ENCODE results near the gene ARMH1. TPM values are rescaled to one million over a fixed set of nuclear protein-coding genes. Genes with fewer than 3 reads are reported as not detected.

Gene ARMH1
- total RNA-seq, 1 donor from 2014 or later: 0.52 TPM

DNA sequence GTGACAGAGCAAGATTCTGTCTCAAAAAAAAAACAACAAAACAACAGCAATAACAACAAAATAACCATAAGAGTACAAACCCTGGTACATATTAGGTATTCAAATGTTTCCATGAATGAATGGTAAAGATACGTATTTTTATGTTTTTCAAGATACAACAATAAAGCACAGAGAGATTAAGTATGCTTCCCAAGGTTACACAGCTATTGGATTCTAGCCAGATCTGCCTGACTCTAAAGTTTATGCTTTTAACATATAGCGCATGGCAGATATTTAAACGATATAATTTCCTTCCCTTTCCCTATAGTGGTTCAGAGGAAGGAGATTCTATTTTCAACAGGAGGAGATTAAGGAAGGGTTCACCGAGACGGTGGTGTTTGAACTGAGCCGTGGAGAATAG, 31.0 kb downstream of the ARMH1 start:
- Histone ChIP-seq H3K9ac (ENCODE audit: low read depth in 1 of 3, low read length in 3 of 3) (no peak overlapping the region), H3K27ac (ENCODE audit: low read depth, low read length) (no peak overlapping the region), H3K27me3 (ENCODE audit: control insufficient read depth in 3 of 3, insufficient read depth in 3 of 3, low read length in 3 of 3) (no peaks in the 10 kb centered on the region), H3K9me3 (ENCODE audit: control insufficient read depth in 3 of 3, low read length in 3 of 3) (no peaks in the 10 kb centered on the region), H3K4me1 (ENCODE audit: control insufficient read depth in 3 of 3, insufficient read depth in 3 of 3, low read length in 3 of 3) (peaks cover 0 to 4% (median 0%) of the 10 kb centered on the region in 3 donors), H3K4me3 (ENCODE audit: low read length in 3 of 3) (no peak overlapping the region), H3K36me3 (ENCODE audit: control insufficient read depth in 3 of 3, insufficient read depth in 3 of 3, low read length in 3 of 3) (no peaks in the 10 kb centered on the region)

DNA sequence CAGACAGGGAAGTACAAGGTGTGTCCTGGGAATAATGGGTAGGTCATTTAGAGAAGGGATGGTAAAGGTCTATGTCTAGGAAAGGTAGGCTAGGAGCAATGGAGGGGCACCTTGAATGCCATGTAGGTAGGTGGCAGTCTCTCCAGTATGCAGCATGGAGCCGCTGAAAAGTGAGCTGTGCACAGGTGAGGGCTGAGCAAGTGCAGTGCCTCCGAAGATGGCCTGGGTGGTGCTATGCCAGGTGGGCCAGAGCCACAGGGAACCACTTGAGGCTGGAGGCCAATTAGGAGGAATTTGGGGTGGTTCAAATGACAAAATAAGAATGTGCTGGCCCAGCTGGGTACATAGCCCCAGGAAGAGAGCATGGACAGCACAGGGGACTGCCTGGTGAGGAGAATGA, 31.4 kb downstream of the ARMH1 start:
- no peaks in the 10 kb centered on the region for H3K9me3 ChIP-seq (ENCODE audit: control insufficient read depth in 3 of 3, low read length in 3 of 3)
- H3K27ac ChIP-seq (ENCODE audit: low read depth, low read length): no peak overlapping the region
- no peak overlapping the region for H3K9ac ChIP-seq (ENCODE audit: low read depth in 1 of 3, low read length in 3 of 3)
- no peaks in the 10 kb centered on the region for H3K36me3 ChIP-seq (ENCODE audit: control insufficient read depth in 3 of 3, insufficient read depth in 3 of 3, low read length in 3 of 3)
- H3K27me3 ChIP-seq (ENCODE audit: control insufficient read depth in 3 of 3, insufficient read depth in 3 of 3, low read length in 3 of 3): no peaks in the 10 kb centered on the region
- peaks cover 0 to 4% (median 0%) of the 10 kb centered on the region in 3 donors for H3K4me1 ChIP-seq (ENCODE audit: control insufficient read depth in 3 of 3, insufficient read depth in 3 of 3, low read length in 3 of 3)
- no peak overlapping the region for H3K4me3 ChIP-seq (ENCODE audit: low read length in 3 of 3)

DNA sequence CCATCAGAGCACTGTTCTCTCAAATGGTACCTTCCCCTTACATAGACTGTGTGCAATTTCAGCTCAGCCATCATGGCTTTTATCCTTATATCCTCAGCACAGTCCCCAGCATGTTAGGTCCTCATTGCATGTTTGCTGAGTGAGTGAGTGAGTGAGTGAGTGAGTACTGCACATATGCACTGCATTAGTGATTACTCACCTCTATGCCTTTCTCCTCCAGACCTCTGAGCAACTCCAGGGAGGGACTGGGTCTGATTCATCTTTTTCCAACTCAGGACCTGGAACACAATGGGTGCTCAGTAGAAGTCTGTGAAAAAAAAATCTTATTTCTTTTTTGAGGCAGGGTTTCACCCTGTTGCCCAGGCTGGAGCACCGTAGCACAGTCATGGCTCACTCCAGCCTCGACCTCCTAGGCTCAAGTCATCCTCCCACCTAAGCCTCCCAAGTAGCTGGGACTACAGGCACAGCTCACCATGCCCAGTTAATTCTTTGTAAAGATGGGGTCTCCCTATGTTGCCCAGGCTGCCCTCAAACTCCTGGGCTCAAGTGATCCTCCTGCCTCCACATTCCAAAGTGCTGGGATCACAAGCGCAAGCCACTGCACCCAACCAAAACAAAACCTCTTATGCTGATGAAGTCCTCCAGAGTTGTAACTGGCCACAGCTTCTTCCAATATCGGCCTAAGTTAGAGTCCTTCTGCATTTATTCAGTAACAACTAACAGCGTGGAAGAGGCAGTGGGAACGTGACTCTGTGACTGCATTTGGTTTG, 32.8 kb downstream of the ARMH1 start:
- H3K4me1 ChIP-seq (ENCODE audit: control insufficient read depth in 3 of 3, insufficient read depth in 3 of 3, low read length in 3 of 3): peaks cover 0 to 4% (median 0%) of the 10 kb centered on the region in 3 donors
- H3K27ac ChIP-seq (ENCODE audit: low read depth, low read length): no peak overlapping the region
- no peaks in the 10 kb centered on the region for H3K9me3 ChIP-seq (ENCODE audit: control insufficient read depth in 3 of 3, low read length in 3 of 3)
- no peaks in the 10 kb centered on the region for H3K27me3 ChIP-seq (ENCODE audit: control insufficient read depth in 3 of 3, insufficient read depth in 3 of 3, low read length in 3 of 3)
- H3K4me3 ChIP-seq (ENCODE audit: low read length in 3 of 3): no peak overlapping the region
- no peak overlapping the region for H3K9ac ChIP-seq (ENCODE audit: low read depth in 1 of 3, low read length in 3 of 3)
- no peaks in the 10 kb centered on the region for H3K36me3 ChIP-seq (ENCODE audit: control insufficient read depth in 3 of 3, insufficient read depth in 3 of 3, low read length in 3 of 3)

DNA sequence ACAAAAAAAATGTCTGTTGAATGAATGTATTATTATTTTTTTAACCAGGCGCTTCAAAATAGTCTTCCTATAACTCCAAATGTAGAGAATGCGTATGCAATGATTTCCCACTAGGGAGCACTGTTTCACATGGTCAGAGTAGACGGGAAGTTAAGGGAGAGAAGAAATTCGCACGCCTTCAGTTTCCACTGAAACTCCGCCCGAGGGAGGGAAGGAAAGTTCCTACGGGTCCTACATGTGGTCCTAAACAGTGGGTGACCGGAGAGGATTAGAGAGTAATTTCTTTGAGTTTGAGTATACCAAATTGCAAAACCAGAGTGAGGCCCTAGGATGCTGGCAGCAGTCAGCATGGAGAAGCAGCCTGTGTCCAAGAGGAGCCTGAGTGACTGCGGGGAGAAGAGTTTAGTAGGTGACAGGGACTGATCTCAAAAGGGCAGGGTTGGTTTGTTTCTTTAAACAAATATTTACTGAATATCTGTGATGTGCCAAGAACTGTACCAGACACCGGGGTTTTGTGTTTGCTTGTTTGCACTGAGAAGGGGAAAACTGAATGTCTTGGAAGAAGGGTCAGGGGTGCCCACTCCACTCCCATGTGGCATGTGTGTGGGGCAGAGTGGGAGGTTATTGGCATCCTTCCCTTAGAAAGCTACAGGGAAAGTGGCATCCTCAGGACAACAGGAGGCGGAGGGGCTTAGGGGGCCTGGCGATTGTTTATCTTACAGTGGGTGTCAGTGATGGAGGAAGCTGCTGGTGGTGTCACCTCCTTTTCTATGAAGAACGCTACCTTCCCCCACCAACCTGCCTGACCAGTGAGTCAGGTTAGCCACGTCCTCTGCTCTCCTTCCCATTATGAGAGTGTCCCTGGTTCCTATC, 33.7 kb downstream of the ARMH1 start:
- no peak overlapping the region for H3K4me3 ChIP-seq (ENCODE audit: low read length in 3 of 3)
- H3K9me3 ChIP-seq (ENCODE audit: control insufficient read depth in 3 of 3, low read length in 3 of 3): no peaks in the 10 kb centered on the region
- H3K27ac ChIP-seq (ENCODE audit: low read depth, low read length): no peak overlapping the region
- no peaks in the 10 kb centered on the region for H3K36me3 ChIP-seq (ENCODE audit: control insufficient read depth in 3 of 3, insufficient read depth in 3 of 3, low read length in 3 of 3)
- peaks cover 0 to 6% (median 0%) of the 10 kb centered on the region in 3 donors for H3K4me1 ChIP-seq (ENCODE audit: control insufficient read depth in 3 of 3, insufficient read depth in 3 of 3, low read length in 3 of 3)
- no peak overlapping the region for H3K9ac ChIP-seq (ENCODE audit: low read depth in 1 of 3, low read length in 3 of 3)
- no peaks in the 10 kb centered on the region for H3K27me3 ChIP-seq (ENCODE audit: control insufficient read depth in 3 of 3, insufficient read depth in 3 of 3, low read length in 3 of 3)

DNA sequence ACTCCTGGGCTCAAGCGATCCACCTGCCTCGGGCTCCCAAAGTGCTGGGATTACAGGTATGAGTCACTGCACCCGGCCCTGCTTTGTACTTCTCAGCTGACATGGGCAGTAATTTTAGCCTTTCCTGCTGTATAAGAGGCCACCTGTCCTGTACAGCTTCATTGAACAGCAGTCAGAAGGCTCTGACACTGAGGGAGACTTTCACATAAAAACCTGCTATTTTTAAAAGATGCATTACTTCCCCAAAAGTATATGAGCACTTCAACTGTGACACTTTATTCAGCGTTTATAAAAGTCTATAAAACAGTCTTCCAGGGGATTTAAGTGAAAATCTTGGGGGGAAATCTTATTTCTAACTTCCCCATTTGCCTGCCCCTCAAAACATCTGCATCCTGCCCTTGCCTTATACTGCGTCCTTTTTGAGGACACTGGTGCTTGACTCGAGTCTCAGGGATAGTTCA, 38.8 kb downstream of the ARMH1 start:
- Histone ChIP-seq H3K27ac (ENCODE audit: low read depth, low read length) (no peak overlapping the region), H3K9me3 (ENCODE audit: control insufficient read depth in 3 of 3, low read length in 3 of 3) (no peaks in the 10 kb centered on the region), H3K4me3 (ENCODE audit: low read length in 3 of 3) (no peak overlapping the region), H3K27me3 (ENCODE audit: control insufficient read depth in 3 of 3, insufficient read depth in 3 of 3, low read length in 3 of 3) (no peaks in the 10 kb centered on the region), H3K36me3 (ENCODE audit: control insufficient read depth in 3 of 3, insufficient read depth in 3 of 3, low read length in 3 of 3) (no peaks in the 10 kb centered on the region), H3K4me1 (ENCODE audit: control insufficient read depth in 3 of 3, insufficient read depth in 3 of 3, low read length in 3 of 3) (peaks cover 2 to 9% (median 3%) of the 10 kb centered on the region in 3 donors), H3K9ac (ENCODE audit: low read depth in 1 of 3, low read length in 3 of 3) (peak overlapping the region in 1 of 3 donors; percentile 14)

DNA sequence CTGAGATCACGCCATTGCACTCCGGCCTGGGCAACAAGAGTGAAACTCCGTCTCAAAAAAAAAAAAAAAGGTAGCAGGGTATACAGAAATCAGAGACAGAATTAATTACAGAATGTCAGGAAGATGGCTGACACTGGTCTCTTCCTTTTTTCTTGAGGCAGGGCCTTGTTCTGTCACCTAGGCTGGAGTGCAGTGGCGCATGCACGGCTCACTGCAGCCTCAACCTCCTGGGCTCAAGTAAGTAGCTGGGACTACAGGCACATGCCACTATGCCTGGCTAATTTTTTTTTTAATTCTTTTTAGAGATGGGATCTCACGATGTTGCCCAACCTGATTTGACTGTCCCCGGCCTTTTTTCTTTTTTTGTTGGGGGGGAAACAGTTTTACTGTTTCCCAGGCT, 40.0 kb downstream of the ARMH1 start:
- Histone ChIP-seq H3K4me3 (ENCODE audit: low read length in 3 of 3) (no peak overlapping the region), H3K9ac (ENCODE audit: low read depth in 1 of 3, low read length in 3 of 3) (peak overlapping the region in 1 of 3 donors; percentile 58), H3K27ac (ENCODE audit: low read depth, low read length) (no peak overlapping the region), H3K27me3 (ENCODE audit: control insufficient read depth in 3 of 3, insufficient read depth in 3 of 3, low read length in 3 of 3) (no peaks in the 10 kb centered on the region), H3K9me3 (ENCODE audit: control insufficient read depth in 3 of 3, low read length in 3 of 3) (no peaks in the 10 kb centered on the region), H3K36me3 (ENCODE audit: control insufficient read depth in 3 of 3, insufficient read depth in 3 of 3, low read length in 3 of 3) (no peaks in the 10 kb centered on the region), H3K4me1 (ENCODE audit: control insufficient read depth in 3 of 3, insufficient read depth in 3 of 3, low read length in 3 of 3) (peaks cover 2 to 8% (median 3%) of the 10 kb centered on the region in 3 donors)

DNA sequence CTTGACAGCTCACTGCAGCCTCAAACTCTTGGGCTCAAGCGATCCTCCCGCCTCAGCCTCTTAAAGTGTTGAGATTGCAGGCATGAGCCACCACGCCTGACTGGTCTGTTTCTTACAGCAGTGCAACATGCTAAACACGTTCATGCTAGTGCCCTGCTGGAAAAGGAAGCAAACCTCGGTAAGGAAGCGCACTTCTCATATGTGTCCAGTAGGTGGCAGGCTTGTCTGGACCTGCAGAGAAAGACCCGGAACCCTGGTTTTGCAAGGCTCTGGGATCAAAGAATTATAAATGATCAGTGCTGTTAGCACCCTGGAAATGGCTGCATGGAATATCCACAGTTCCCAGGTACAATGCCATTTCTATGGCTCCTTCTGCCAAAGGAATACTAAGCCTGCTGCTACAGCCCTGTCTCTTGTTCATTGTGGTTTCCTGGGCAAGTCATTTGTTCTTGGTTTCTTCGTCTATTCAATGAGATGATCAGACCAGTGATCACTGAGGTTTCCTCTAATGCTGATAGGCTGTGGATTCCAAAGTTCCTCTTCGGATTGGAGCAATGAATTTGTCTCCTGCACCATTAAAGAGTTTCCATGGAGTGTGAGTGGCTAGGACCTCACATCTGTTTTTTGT, 40.5 kb downstream of the ARMH1 start:
- Histone ChIP-seq H3K36me3 (ENCODE audit: control insufficient read depth in 3 of 3, insufficient read depth in 3 of 3, low read length in 3 of 3) (no peaks in the 10 kb centered on the region), H3K9ac (ENCODE audit: low read depth in 1 of 3, low read length in 3 of 3) (peak overlapping the region in 2 of 3 donors; percentile 5 to 58), H3K4me3 (ENCODE audit: low read length in 3 of 3) (no peak overlapping the region), H3K4me1 (ENCODE audit: control insufficient read depth in 3 of 3, insufficient read depth in 3 of 3, low read length in 3 of 3) (peaks cover 2 to 8% (median 3%) of the 10 kb centered on the region in 3 donors), H3K27me3 (ENCODE audit: control insufficient read depth in 3 of 3, insufficient read depth in 3 of 3, low read length in 3 of 3) (no peaks in the 10 kb centered on the region), H3K27ac (ENCODE audit: low read depth, low read length) (no peak overlapping the region), H3K9me3 (ENCODE audit: control insufficient read depth in 3 of 3, low read length in 3 of 3) (no peaks in the 10 kb centered on the region)

DNA sequence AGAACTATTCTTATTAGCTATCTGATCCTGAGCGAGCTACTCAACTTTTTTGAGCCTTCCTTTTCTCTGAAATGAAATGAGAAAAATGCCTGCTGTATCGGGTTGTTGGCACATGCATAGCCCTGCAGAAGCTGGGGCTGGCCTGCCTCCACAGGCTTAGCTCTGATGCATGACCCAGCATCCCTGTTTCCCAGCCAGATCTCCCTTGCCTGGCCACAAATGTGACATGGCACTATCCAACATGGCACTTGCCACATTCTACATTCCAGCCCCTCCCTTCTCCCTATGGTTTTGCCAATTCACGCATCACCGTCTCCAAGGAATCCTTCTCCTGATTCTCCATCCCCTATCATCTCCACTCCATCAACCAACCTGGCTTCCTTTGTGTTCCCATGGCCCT, 42.6 kb downstream of the ARMH1 start:
- no peak overlapping the region for H3K9ac ChIP-seq (ENCODE audit: low read depth in 1 of 3, low read length in 3 of 3)
- H3K4me1 ChIP-seq (ENCODE audit: control insufficient read depth in 3 of 3, insufficient read depth in 3 of 3, low read length in 3 of 3): peaks cover 2 to 8% (median 3%) of the 10 kb centered on the region in 3 donors
- no peaks in the 10 kb centered on the region for H3K9me3 ChIP-seq (ENCODE audit: control insufficient read depth in 3 of 3, low read length in 3 of 3)
- H3K27me3 ChIP-seq (ENCODE audit: control insufficient read depth in 3 of 3, insufficient read depth in 3 of 3, low read length in 3 of 3): no peaks in the 10 kb centered on the region
- no peak overlapping the region for H3K4me3 ChIP-seq (ENCODE audit: low read length in 3 of 3)
- H3K36me3 ChIP-seq (ENCODE audit: control insufficient read depth in 3 of 3, insufficient read depth in 3 of 3, low read length in 3 of 3): no peaks in the 10 kb centered on the region
- H3K27ac ChIP-seq (ENCODE audit: low read depth, low read length): no peak overlapping the region

DNA sequence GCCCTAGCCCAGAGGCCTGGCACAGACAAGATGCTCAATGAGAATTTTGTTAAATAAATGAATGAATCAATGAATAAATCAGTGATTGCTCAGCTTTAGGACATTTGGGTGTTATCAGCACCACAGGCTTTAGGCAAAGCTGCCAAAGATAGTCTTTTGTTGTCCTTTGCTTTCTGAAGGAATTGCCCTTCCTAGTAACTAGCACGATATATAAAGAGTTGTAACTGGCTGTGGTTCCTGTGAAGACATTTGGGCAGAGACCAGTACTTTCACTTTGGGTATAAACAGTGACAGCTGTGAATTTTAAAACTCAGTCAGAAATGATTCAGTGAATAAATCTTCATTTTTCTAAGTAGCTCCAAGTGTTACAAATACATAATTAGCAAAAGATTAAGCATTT, 43.1 kb downstream of the ARMH1 start:
- Histone ChIP-seq H3K27ac (ENCODE audit: low read depth, low read length) (no peak overlapping the region), H3K36me3 (ENCODE audit: control insufficient read depth in 3 of 3, insufficient read depth in 3 of 3, low read length in 3 of 3) (no peaks in the 10 kb centered on the region), H3K4me3 (ENCODE audit: low read length in 3 of 3) (no peak overlapping the region), H3K4me1 (ENCODE audit: control insufficient read depth in 3 of 3, insufficient read depth in 3 of 3, low read length in 3 of 3) (peaks cover 2 to 8% (median 3%) of the 10 kb centered on the region in 3 donors), H3K9ac (ENCODE audit: low read depth in 1 of 3, low read length in 3 of 3) (no peak overlapping the region), H3K27me3 (ENCODE audit: control insufficient read depth in 3 of 3, insufficient read depth in 3 of 3, low read length in 3 of 3) (no peaks in the 10 kb centered on the region), H3K9me3 (ENCODE audit: control insufficient read depth in 3 of 3, low read length in 3 of 3) (no peaks in the 10 kb centered on the region)

Data from skeletal muscle tissue (tissue), 4 donors.